Measurements from ENCODE around the gene LHFPL3.
"Not testable (repeated sequence)": the region's sequence is repeated elsewhere in the genome, so short reads cannot be mapped to it uniquely, and the experiment has no call there.

The LHFPL3 gene

GRCh38 chr7:104328296-104328969, at the start of gene LHFPL3:
Gene LHFPL3, plus strand, starts transcription at chr7:104328603.
- DNase-seq, result no peak

- not testable (repeated sequence) for DNase-seq
Observed at GRCh38 chr7:104281685-104282084, 46.7 kb upstream of the LHFPL3 start.

GRCh38 chr7:104286839-104287238, 41.6 kb upstream of the LHFPL3 start:
- DNase-seq, result no peak

GRCh38 chr7:104288137-104288536, 40.3 kb upstream of the LHFPL3 start:
- DNase-seq, result no peak

- no peak for DNase-seq
Observed at GRCh38 chr7:104294291-104294690, 34.1 kb upstream of the LHFPL3 start.

GRCh38 chr7:104296266-104296665, 32.1 kb upstream of the LHFPL3 start:
- no peak for DNase-seq

- DNase-seq, result no peak
Observed at GRCh38 chr7:104296900-104297299, 31.5 kb upstream of the LHFPL3 start.

- DNase-seq, result no peak
Observed at GRCh38 chr7:104299323-104299722, 29.1 kb upstream of the LHFPL3 start.

GRCh38 chr7:104299777-104300176, 28.6 kb upstream of the LHFPL3 start:
- DNase-seq, result no peak

- no peak for DNase-seq
Observed at GRCh38 chr7:104306793-104307192, 21.6 kb upstream of the LHFPL3 start.

- no peak for DNase-seq
Observed at GRCh38 chr7:104317948-104318629, 10.3 kb upstream of the LHFPL3 start.

GRCh38 chr7:104327534-104327933, 869 bp upstream of the LHFPL3 start:
- DNase-seq, result no peak

GRCh38 chr7:104327938-104328295, 486 bp upstream of the LHFPL3 start:
- no peak for DNase-seq

- DNase-seq, result no peak
Observed at GRCh38 chr7:104328970-104329825, 795 bp downstream of the LHFPL3 start.

GRCh38 chr7:104341546-104341945, 13.1 kb downstream of the LHFPL3 start:
- no peak for DNase-seq

- DNase-seq, result no peak
Observed at GRCh38 chr7:104352736-104353135, 24.3 kb downstream of the LHFPL3 start.

GRCh38 chr7:104357166-104357565, 28.8 kb downstream of the LHFPL3 start:
- DNase-seq, result no peak

GRCh38 chr7:104358446-104359132, 30.2 kb downstream of the LHFPL3 start:
- no peak for DNase-seq

- no peak for DNase-seq
Observed at GRCh38 chr7:104362756-104363155, 34.4 kb downstream of the LHFPL3 start.

- no peak for DNase-seq
Observed at GRCh38 chr7:104363355-104363754, 35.0 kb downstream of the LHFPL3 start.

- DNase-seq, result no peak
Observed at GRCh38 chr7:104366390-104366789, 38.0 kb downstream of the LHFPL3 start.

- DNase-seq, result no peak
Observed at GRCh38 chr7:104367926-104368325, 39.5 kb downstream of the LHFPL3 start.
